Lung (tissue), 16 donors: Measurements from ENCODE around the gene OR10A4. TPM values are rescaled to one million over a fixed set of nuclear protein-coding genes. Genes with fewer than 3 reads are reported as not detected.

Source experiments
- ATAC-seq: fragments of 200-7000 bp; cut with Tn5 transposase; one replicate; pipeline ENCODE4 v1.9.1; 2020; ENCODE audit warnings: moderate number of reproducible peaks; ENCODE audit not compliant: insufficient read depth, low FRiP score
- DNase-seq, 3 donors: peaks; one replicate each; pipeline ENCODE4 v3.0.0-alpha.2; 2013 to 2017
- H3K27ac ChIP-seq, 2 donors: one replicate each; pipeline ENCODE4 v1.5.1; 2013; ENCODE audit warnings: mild to moderate bottlenecking in 2 of 2, moderate library complexity in 2 of 2, control low read depth in 1 of 2, inconsistent platforms in 1 of 2, low read depth in 1 of 2, low read length in 1 of 2
- H3K27me3 ChIP-seq, 3 donors: one replicate each; pipeline ENCODE4 v1.5.1; 2013; ENCODE audit warnings: low read length in 2 of 3; ENCODE audit not compliant: control insufficient read depth in 3 of 3, insufficient read depth in 3 of 3
- H3K36me3 ChIP-seq, 4 donors: one replicate each; pipeline ENCODE4 v1.5.1; 2013; ENCODE audit warnings: low read length in 4 of 4, mild to moderate bottlenecking in 1 of 4, moderate library complexity in 1 of 4; ENCODE audit not compliant: control insufficient read depth in 4 of 4, insufficient read depth in 4 of 4
- H3K4me1 ChIP-seq, 5 donors: one replicate each; pipeline ENCODE4 v1.5.1; 2013; ENCODE audit warnings: low read length in 5 of 5, mild to moderate bottlenecking in 2 of 5, moderate library complexity in 1 of 5; ENCODE audit not compliant: control insufficient read depth in 5 of 5, insufficient read depth in 5 of 5
- H3K4me3 ChIP-seq: one replicate; pipeline ENCODE4 v1.5.1; 2013; ENCODE audit warnings: mild to moderate bottlenecking, control low read depth, moderate library complexity
- H3K9ac ChIP-seq, 2 donors: one replicate each; pipeline ENCODE4 v1.5.1; 2013; ENCODE audit warnings: low read length in 2 of 2, control low read depth in 1 of 2; ENCODE audit not compliant: insufficient read depth in 1 of 2
- H3K9me3 ChIP-seq, 4 donors: one replicate each; pipeline ENCODE4 v1.5.1; 2013; ENCODE audit warnings: low read length in 3 of 4, mild to moderate bottlenecking in 1 of 4, moderate library complexity in 1 of 4; ENCODE audit not compliant: control insufficient read depth in 4 of 4, insufficient read depth in 3 of 4
- WGBS, 2 donors: extraction: QIAGEN DNeasy Blood & Tissue Kit; methylation state at CpG; one replicate each; pipeline ENCODE4 v1.1.7; 2013; 5-methylcytosine and 5-hydroxymethylcytosine counted together
- long read RNA-seq, 5 donors: transcript quantifications; one replicate each; lab custom pipeline, GENCODE V29; 2026
- polyA plus RNA-seq, 2 donors: library from polyadenylated mRNA; stranded (reverse); fragments of 200-250 nt; gene quantifications; one replicate each; pipeline ENCODE4 v1.2.1, GENCODE V29; 2013
- total RNA-seq, 2 donors: library from RNA; depleted of rRNA in 1 of 2; stranded (reverse); fragments of >200 nt in 1 of 2; gene quantifications; one replicate each; pipeline ENCODE4 v1.2.1, GENCODE V29; 2014 to 2021
- TF ChIP-seq, protein P1 (sequence below): IDR thresholded peaks from 2 replicates; pipeline ENCODE4 v1.5.1; 2012; ENCODE audit warnings: mild to moderate bottlenecking; ENCODE audit errors: control extremely low read depth, extremely low read depth
- donor health status: control.
- donor health status: control.
- donor health status: Bipolar disorder and iron deficiency.
- donor health status: healthy.
- donor health status: DM: yes; HTN: yes; CAD: no.

OR10A4 gene, protein sequence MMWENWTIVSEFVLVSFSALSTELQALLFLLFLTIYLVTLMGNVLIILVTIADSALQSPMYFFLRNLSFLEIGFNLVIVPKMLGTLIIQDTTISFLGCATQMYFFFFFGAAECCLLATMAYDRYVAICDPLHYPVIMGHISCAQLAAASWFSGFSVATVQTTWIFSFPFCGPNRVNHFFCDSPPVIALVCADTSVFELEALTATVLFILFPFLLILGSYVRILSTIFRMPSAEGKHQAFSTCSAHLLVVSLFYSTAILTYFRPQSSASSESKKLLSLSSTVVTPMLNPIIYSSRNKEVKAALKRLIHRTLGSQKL
- total RNA-seq (not detected), polyA plus RNA-seq (not detected)
- long read RNA-seq, donor 1 = 0 reads
- long read RNA-seq, donor 2 = 0 reads
- long read RNA-seq, donor 3 = 0 reads
- long read RNA-seq, donor 4 = 0 reads
- long read RNA-seq, donor 5 = 0 reads

DNA sequence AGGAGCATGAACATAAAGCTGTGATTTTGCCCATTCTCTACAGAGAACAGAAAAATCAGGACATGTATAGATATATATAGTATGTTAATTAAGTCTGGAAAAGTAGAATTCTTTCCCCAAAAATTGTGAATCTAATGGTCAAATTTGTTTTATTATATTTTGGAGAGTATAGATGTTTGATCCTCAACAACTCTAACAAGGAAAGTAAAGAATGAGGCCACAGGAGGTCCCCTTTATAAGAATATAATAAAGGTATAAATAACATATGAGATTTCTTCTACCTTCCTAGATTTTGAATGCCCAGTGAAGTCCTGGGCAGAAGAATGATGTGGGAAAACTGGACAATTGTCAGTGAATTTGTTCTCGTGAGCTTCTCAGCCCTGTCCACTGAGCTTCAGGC, at the start of gene OR10A4:
Gene OR10A4 (plus strand): TSS at position 301 of the 400 bp plus-strand sequence. CDS start 23 bp downstream, at position 324.
- peaks cover 0 to 8% (median 0%) of the 10 kb centered on the region in 4 donors for H3K9me3 ChIP-seq
- DNase-seq (no peak), ATAC-seq (no peak)
- TF ChIP-seq, protein P1, sequence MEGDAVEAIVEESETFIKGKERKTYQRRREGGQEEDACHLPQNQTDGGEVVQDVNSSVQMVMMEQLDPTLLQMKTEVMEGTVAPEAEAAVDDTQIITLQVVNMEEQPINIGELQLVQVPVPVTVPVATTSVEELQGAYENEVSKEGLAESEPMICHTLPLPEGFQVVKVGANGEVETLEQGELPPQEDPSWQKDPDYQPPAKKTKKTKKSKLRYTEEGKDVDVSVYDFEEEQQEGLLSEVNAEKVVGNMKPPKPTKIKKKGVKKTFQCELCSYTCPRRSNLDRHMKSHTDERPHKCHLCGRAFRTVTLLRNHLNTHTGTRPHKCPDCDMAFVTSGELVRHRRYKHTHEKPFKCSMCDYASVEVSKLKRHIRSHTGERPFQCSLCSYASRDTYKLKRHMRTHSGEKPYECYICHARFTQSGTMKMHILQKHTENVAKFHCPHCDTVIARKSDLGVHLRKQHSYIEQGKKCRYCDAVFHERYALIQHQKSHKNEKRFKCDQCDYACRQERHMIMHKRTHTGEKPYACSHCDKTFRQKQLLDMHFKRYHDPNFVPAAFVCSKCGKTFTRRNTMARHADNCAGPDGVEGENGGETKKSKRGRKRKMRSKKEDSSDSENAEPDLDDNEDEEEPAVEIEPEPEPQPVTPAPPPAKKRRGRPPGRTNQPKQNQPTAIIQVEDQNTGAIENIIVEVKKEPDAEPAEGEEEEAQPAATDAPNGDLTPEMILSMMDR = no peak
- H3K9ac ChIP-seq = no peak within 1 kb of the TSS
- 88% methylated on average over 1 of the region's 1 CpG for WGBS, 2 donors
- H3K4me3 ChIP-seq = no peak within 1 kb of the TSS
- no peaks in the 10 kb centered on the region for H3K4me1 ChIP-seq
- no peaks in the 10 kb centered on the region for H3K36me3 ChIP-seq
- H3K27ac ChIP-seq = no peak within 1 kb of the TSS
- H3K27me3 ChIP-seq = no peaks in the 10 kb centered on the region

DNA sequence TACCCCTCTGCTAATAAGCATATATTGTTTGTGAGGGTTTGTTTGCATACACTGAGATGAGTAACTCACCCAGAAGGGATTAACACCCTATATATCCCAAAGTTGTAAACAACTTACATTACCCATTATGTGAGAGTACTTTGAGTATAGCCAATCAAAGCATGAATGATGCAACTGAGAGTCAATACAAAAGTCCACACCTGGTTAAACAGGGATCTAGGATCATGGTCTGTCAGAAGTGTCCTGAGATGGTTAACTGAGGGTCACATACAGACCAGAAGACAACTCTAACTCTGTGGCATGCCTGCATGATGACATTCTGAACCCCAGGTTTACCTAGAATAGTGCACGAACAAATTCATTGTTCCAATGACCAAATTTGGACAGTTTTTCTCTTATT, 48.3 kb upstream of the OR10A4 start:
- DNase-seq (no peak), ATAC-seq (no peak)
- 82 to 86% methylated on average over 1 of the region's 1 CpG for WGBS, 2 donors
- Histone ChIP-seq H3K27ac (no peak overlapping the region), H3K27me3 (no peaks in the 10 kb centered on the region), H3K9me3 (no peaks in the 10 kb centered on the region), H3K4me3 (no peak overlapping the region), H3K9ac (no peak overlapping the region), H3K36me3 (no peaks in the 10 kb centered on the region), H3K4me1 (no peaks in the 10 kb centered on the region)
- TF ChIP-seq, protein P1 = no peak

DNA sequence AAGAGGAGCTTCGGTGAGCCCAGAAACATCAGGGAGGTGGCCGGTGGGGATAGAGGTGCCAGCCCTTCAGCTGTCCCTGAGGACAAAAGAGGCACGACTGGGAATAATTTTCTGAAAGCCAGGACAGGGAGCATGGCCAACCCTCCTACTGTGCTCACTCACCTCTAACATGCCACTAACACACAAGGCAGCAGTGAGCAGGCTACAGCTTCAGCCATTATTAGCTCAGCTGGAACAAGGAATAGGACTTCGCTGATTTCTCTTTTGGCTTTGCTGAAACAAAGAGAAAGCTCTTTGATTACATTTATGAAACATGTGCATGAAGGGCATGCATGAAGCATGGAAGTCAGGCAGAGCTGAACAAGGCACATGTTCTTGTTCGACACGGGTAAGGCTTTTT, 43.1 kb upstream of the OR10A4 start:
- WGBS, 2 donors = 83 to 90% methylated on average over 6 of the region's 6 CpGs
- DNase-seq (no peak), ATAC-seq (no peak)
- TF ChIP-seq, protein P1 = no peak
- Histone ChIP-seq H3K27ac (no peak overlapping the region), H3K4me1 (no peaks in the 10 kb centered on the region), H3K9me3 (no peaks in the 10 kb centered on the region), H3K27me3 (no peaks in the 10 kb centered on the region), H3K36me3 (no peaks in the 10 kb centered on the region), H3K4me3 (no peak overlapping the region), H3K9ac (no peak overlapping the region)
